ENCODE data around the gene CKAP4. TPM values are rescaled to one million over a fixed set of nuclear protein-coding genes. Genes with fewer than 3 reads are reported as not detected.

The CKAP4 gene
- total and polyA plus RNA-seq, 7 experiments from 2014 or later, result 4.3 to 27.2 (median 12.8) TPM

DNA sequence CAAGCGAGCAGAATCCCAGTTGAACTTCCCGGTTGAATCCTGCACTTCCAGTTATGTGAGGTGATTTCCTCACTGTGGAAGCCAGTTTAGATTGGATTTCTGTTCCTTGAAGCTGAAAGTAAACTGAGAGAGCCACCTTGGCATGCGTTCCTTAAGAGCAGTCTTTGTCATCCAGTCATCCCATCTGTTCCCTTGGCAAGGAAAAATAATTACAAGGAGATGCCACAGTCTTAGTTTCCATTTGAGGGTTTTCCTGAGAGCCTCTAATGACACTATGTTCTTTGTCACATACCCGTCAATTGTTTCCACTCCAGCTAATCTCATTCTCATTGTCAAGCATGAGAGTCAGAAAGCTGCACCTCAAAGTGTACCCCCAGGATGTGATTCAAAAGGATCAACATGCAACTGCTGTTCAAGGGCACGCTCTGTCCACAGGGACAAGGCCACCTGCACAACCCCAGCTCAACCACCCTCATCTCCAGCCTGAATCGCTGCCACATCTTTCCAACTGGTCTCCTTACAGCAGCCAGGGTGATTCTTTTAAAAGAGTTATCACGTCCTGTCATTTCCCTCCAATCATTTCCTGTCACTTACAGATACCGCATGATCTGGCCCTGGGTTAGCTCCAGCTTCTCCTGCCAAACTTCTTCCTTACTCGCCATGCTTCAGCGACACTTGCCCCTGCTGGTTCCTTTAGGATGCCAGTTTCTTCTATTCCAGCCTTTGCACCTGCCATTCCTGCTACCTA lies 36.7 kb upstream of the CKAP4 start:
- Mint-ChIP-seq H3K36me3 (peaks cover 0 to 5% (median 4%) of the 10 kb centered on the region in 5 donors), H3K4me3 (no peak overlapping the region), H3K9me3 (peaks cover 3 to 22% (median 6%) of the 10 kb centered on the region in 11 donors), H3K27me3 (peaks cover 0 to 16% (median 4%) of the 10 kb centered on the region in 5 donors), H3K4me1 (peaks cover 7 to 20% (median 8%) of the 10 kb centered on the region in 7 donors), H3K27ac (peak overlapping the region in 1 of 9 donors; percentile 57)
- CTCF ChIA-PET, result interaction anchor here (0.9 to 5.4 kb wide), 6 partner anchors 9 to 59 kb away, joined by 3 to 95 read pairs (median 6); no protein-coding TSS in a partner anchor
- Histone ChIP-seq H3K9me3 (ENCODE audit: control insufficient read depth in 2 of 3, low read length in 3 of 3) (peaks cover 0 to 7% (median 0%) of the 10 kb centered on the region in 3 experiments), H3K36me3 (ENCODE audit: control insufficient read depth in 2 of 3, insufficient read depth in 3 of 3, low read length in 3 of 3) (no peaks in the 10 kb centered on the region), H3K27me3 (ENCODE audit: control insufficient read depth in 2 of 2, insufficient read depth in 2 of 2, low read length in 2 of 2) (no peaks in the 10 kb centered on the region), H3K27ac (ENCODE audit: low read depth, low read length) (no peak overlapping the region), H3K4me1 (ENCODE audit: control insufficient read depth in 2 of 2, insufficient read depth in 2 of 2, low read length in 2 of 2) (no peaks in the 10 kb centered on the region), H3K4me3 (ENCODE audit: low read length) (no peak overlapping the region)
- POLR2A ChIA-PET, result interaction anchor here (0.7 to 5.7 kb wide), 7 partner anchors 9 to 57 kb away, joined by 3 to 86 read pairs (median 5); partner anchors contain the start of genes CKAP4 and TCP11L2
- intact Hi-C loops (cut with micrococcal nuclease), result loop anchor here in 1 of 2 donors (5.0 kb wide), 1 partner anchor 862 kb away; no protein-coding TSS in a partner anchor
- DNase-seq (no peak), ATAC-seq (no peak)

DNA sequence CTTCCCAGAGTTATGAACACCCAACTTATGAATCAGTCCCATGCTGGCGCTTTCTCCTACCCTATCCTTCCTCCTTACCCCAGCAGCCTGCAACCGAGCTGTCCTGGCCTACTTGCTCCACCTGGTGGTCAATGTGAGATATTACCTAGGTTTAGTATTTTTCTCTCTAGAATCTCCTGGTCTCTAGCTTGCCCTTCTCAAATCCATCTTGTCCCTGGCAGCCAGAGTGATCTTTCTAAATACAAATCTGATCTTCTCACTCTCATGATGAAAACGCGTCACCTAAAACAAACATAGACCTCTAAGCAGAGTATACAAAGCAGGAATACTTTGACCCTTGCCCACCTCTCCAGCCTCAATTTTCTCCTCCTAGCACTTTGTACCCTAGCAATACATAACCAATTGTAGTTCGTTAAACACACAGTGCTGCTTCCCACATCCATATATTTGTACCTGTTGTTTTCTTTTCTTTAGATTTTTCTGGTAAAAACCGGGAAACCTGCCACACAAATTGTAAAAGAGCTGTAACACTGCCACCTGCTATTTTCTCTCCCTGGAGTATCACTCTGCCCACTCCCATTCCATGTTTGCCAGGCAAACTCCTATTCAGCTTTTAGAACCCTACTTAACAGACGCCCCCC lies 34.8 kb upstream of the CKAP4 start:
- intact Hi-C loops (cut with micrococcal nuclease), result loop anchor here (1.0 to 5.0 kb wide), 6 partner anchors 19 to 862 kb away; partner anchors contain the start of genes CKAP4 (in 2 of the 2) and TCP11L2 (in 1 of the 2)
- peak; percentile 15 to 66 (median 48) for DNase-seq
- peak overlapping the region in 3 of 9 donors; percentile 3 to 41 (median 37) for H3K27ac Mint-ChIP-seq

DNA sequence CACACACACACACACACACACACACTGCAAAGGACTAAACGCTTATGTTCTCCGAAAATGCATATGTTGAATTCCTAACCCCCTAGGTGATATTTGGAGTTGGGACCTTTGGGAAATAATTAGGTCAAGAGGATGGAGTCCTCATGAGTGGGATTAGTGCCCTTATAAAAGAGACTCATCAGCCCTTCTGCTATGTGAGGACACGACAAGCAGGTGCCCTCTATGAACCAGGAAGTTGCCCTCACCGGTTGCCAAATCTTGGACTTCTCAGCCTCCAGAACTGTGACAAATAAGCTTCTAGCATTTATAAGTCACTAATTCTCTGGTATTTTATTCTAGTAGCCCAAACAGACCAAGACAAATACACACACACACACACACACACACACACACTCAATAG lies 34.0 kb upstream of the CKAP4 start:
- Histone ChIP-seq H3K9me3 (ENCODE audit: control insufficient read depth in 2 of 3, low read length in 3 of 3) (peaks cover 0 to 7% (median 0%) of the 10 kb centered on the region in 3 experiments), H3K4me1 (ENCODE audit: control insufficient read depth in 2 of 2, insufficient read depth in 2 of 2, low read length in 2 of 2) (no peaks in the 10 kb centered on the region), H3K4me3 (ENCODE audit: low read length) (no peak overlapping the region), H3K27ac (ENCODE audit: low read depth, low read length) (no peak overlapping the region), H3K27me3 (ENCODE audit: control insufficient read depth in 2 of 2, insufficient read depth in 2 of 2, low read length in 2 of 2) (no peaks in the 10 kb centered on the region), H3K36me3 (ENCODE audit: control insufficient read depth in 2 of 3, insufficient read depth in 3 of 3, low read length in 3 of 3) (no peaks in the 10 kb centered on the region)
- Mint-ChIP-seq H3K27ac (no peak overlapping the region), H3K4me1 (peaks cover 7 to 18% (median 8%) of the 10 kb centered on the region in 7 donors), H3K9me3 (peaks cover 3 to 22% (median 6%) of the 10 kb centered on the region in 11 donors), H3K4me3 (no peak overlapping the region), H3K36me3 (peaks cover 0 to 5% (median 4%) of the 10 kb centered on the region in 5 donors), H3K27me3 (peaks cover 0 to 21% (median 4%) of the 10 kb centered on the region in 5 donors)
- intact Hi-C loops (cut with micrococcal nuclease), result loop anchor here (1.0 to 5.0 kb wide), 6 partner anchors 19 to 861 kb away; partner anchors contain the start of genes CKAP4 (in 2 of the 2) and TCP11L2 (in 1 of the 2)
- CTCF ChIA-PET, result interaction anchor here (1.0 to 5.4 kb wide), 10 partner anchors 10 to 57 kb away, joined by 3 to 95 read pairs (median 4); partner anchors contain the start of gene TCP11L2
- ATAC-seq (no peak), DNase-seq (no peak)
- POLR2A ChIA-PET, result interaction anchor here (0.7 to 5.7 kb wide), 8 partner anchors 11 to 1061 kb away, joined by 3 to 86 read pairs (median 5); partner anchors contain the start of genes CKAP4 and TCP11L2

More for the DNA sequence above, 34.8 kb upstream of the CKAP4 start:
- H3K27ac ChIP-seq (ENCODE audit: low read depth, low read length), result no peak overlapping the region
- no peak overlapping the region for H3K4me3 Mint-ChIP-seq
- peak; percentile 91 for ATAC-seq
- H3K27me3 ChIP-seq (ENCODE audit: control insufficient read depth in 2 of 2, insufficient read depth in 2 of 2, low read length in 2 of 2), result no peaks in the 10 kb centered on the region
- H3K4me1 ChIP-seq (ENCODE audit: control insufficient read depth in 2 of 2, insufficient read depth in 2 of 2, low read length in 2 of 2), result no peaks in the 10 kb centered on the region
- H3K9me3 ChIP-seq (ENCODE audit: control insufficient read depth in 2 of 3, low read length in 3 of 3), result peaks cover 0 to 7% (median 0%) of the 10 kb centered on the region in 3 experiments
- POLR2A ChIA-PET, result interaction anchor here (0.6 to 5.7 kb wide), 9 partner anchors 12 to 65 kb away, joined by 3 to 86 read pairs (median 5); partner anchors contain the start of genes CKAP4 and TCP11L2
- H3K4me1 Mint-ChIP-seq, result peaks cover 7 to 18% (median 8%) of the 10 kb centered on the region in 7 donors
- peaks cover 0 to 5% (median 4%) of the 10 kb centered on the region in 5 donors for H3K36me3 Mint-ChIP-seq
- peaks cover 0 to 18% (median 4%) of the 10 kb centered on the region in 5 donors for H3K27me3 Mint-ChIP-seq
- CTCF ChIA-PET, result interaction anchor here (0.6 to 5.4 kb wide), 14 partner anchors 9 to 67 kb away, joined by 3 to 95 read pairs (median 4); partner anchors contain the start of gene TCP11L2
- no peak overlapping the region for H3K4me3 ChIP-seq (ENCODE audit: low read length)
- peaks cover 3 to 22% (median 6%) of the 10 kb centered on the region in 11 donors for H3K9me3 Mint-ChIP-seq
- no peaks in the 10 kb centered on the region for H3K36me3 ChIP-seq (ENCODE audit: control insufficient read depth in 2 of 3, insufficient read depth in 3 of 3, low read length in 3 of 3)

DNA sequence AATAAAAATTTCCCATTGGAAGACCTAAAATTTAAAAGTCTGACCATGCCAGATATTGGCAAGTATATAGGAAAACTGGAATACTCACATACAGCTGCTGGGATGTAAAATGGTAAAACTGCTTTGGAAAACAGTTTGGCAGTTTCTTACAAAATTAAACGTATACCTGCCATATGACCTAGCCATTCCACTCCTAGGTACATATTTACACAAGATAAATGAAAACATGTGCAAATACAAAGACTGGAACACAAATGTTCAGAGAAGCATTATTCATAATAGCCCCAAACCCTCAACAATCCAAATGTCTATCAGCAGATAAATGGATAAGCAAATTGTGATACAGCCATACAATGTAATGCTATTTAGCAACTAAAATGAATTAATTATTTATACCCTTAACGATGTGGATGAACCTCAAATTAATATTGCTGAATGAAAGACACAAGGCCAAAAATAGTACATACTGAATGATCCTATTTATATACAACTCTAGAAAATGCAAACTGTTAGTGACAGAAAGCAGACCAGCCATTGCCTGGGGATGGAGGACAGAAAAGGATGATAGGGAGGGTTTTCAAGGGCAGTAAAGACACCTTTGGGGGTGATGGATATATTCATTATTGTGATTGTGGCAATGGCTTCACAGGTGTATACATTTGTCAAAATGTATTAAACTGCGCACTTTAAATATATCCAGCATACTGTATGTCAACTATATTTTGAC lies 33.4 kb upstream of the CKAP4 start:
- Mint-ChIP-seq H3K4me1 (peaks cover 7 to 18% (median 8%) of the 10 kb centered on the region in 7 donors), H3K4me3 (no peak overlapping the region), H3K27me3 (peaks cover 0 to 21% (median 4%) of the 10 kb centered on the region in 5 donors), H3K27ac (no peak overlapping the region), H3K9me3 (peaks cover 3 to 22% (median 6%) of the 10 kb centered on the region in 11 donors), H3K36me3 (peaks cover 0 to 5% (median 4%) of the 10 kb centered on the region in 5 donors)
- ATAC-seq (no peak), DNase-seq (no peak)
- Histone ChIP-seq H3K4me3 (ENCODE audit: low read length) (no peak overlapping the region), H3K36me3 (ENCODE audit: control insufficient read depth in 2 of 3, insufficient read depth in 3 of 3, low read length in 3 of 3) (no peaks in the 10 kb centered on the region), H3K9me3 (ENCODE audit: control insufficient read depth in 2 of 3, low read length in 3 of 3) (peaks cover 0 to 7% (median 0%) of the 10 kb centered on the region in 3 experiments), H3K27me3 (ENCODE audit: control insufficient read depth in 2 of 2, insufficient read depth in 2 of 2, low read length in 2 of 2) (no peaks in the 10 kb centered on the region), H3K4me1 (ENCODE audit: control insufficient read depth in 2 of 2, insufficient read depth in 2 of 2, low read length in 2 of 2) (no peaks in the 10 kb centered on the region), H3K27ac (ENCODE audit: low read depth, low read length) (no peak overlapping the region)
- CTCF ChIA-PET, result interaction anchor here (0.7 to 5.4 kb wide), 9 partner anchors 9 to 56 kb away, joined by 3 to 95 read pairs (median 7); partner anchors contain the start of gene TCP11L2
- intact Hi-C loops (cut with micrococcal nuclease), result loop anchor here in 1 of 2 donors (5.0 kb wide), 1 partner anchor 859 kb away; no protein-coding TSS in a partner anchor
- POLR2A ChIA-PET, result interaction anchor here (0.7 to 5.7 kb wide), 7 partner anchors 10 to 1061 kb away, joined by 3 to 86 read pairs (median 5); partner anchors contain the start of gene TCP11L2

DNA sequence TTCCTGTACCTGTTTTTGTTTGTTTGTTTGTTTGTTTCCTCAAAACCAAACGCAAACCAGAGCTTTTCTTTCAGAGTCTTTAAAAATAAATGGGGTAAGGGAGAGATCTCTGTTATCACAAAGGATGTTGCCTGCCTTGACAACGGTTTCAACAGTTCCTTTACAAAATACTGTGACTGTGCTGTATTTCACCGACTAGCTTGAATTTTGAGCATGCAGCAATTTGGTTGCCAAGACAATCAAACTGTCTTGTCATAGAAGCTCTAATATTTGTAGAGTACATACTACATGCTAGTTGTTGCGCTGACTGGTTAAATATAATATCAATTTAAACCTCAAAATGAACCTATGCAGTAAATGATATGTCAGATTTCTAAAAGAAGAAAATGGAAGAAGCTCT lies 32.3 kb upstream of the CKAP4 start:
- Histone ChIP-seq H3K36me3 (ENCODE audit: control insufficient read depth in 2 of 3, insufficient read depth in 3 of 3, low read length in 3 of 3) (no peaks in the 10 kb centered on the region), H3K27ac (ENCODE audit: low read depth, low read length) (no peak overlapping the region), H3K4me3 (ENCODE audit: low read length) (no peak overlapping the region), H3K9me3 (ENCODE audit: control insufficient read depth in 2 of 3, low read length in 3 of 3) (peaks cover 0 to 7% (median 0%) of the 10 kb centered on the region in 3 experiments), H3K4me1 (ENCODE audit: control insufficient read depth in 2 of 2, insufficient read depth in 2 of 2, low read length in 2 of 2) (no peaks in the 10 kb centered on the region), H3K27me3 (ENCODE audit: control insufficient read depth in 2 of 2, insufficient read depth in 2 of 2, low read length in 2 of 2) (no peaks in the 10 kb centered on the region)
- Mint-ChIP-seq H3K4me3 (no peak overlapping the region), H3K4me1 (peaks cover 6 to 14% (median 8%) of the 10 kb centered on the region in 7 donors), H3K27ac (no peak overlapping the region), H3K36me3 (peaks cover 0 to 5% (median 4%) of the 10 kb centered on the region in 5 donors), H3K9me3 (peaks cover 3 to 22% (median 6%) of the 10 kb centered on the region in 11 donors), H3K27me3 (peaks cover 0 to 21% (median 4%) of the 10 kb centered on the region in 5 donors)
- POLR2A ChIA-PET, result interaction anchor here (1.0 to 1.5 kb wide), 5 partner anchors 11 to 31 kb away, joined by 4 to 6 read pairs (median 5); no protein-coding TSS in a partner anchor
- no peak for DNase-seq
- ATAC-seq, result peak; percentile 41
- CTCF ChIA-PET, result interaction anchor here (0.6 to 3.2 kb wide), 5 partner anchors 11 to 1922 kb away, joined by 3 to 44 read pairs (median 4); no protein-coding TSS in a partner anchor
- intact Hi-C loops (cut with micrococcal nuclease), result loop anchor here in 1 of 2 donors (5.0 kb wide), 1 partner anchor 858 kb away; no protein-coding TSS in a partner anchor
